GM19025 (cell line): ENCODE measurements around the gene GMPR2.
A peak's percentile ranks its signal among the peaks of the same experiment; 100 is the strongest.

Experiments
- ATAC-seq: cut with Tn5 transposase; IDR thresholded peaks from one replicate; pipeline ENCODE4 v1.9.1; 2021; ENCODE audit warnings: mild to moderate bottlenecking, low read depth, moderate library complexity; ENCODE audit not compliant: unreplicated experiment

The GMPR2 gene

DNA sequence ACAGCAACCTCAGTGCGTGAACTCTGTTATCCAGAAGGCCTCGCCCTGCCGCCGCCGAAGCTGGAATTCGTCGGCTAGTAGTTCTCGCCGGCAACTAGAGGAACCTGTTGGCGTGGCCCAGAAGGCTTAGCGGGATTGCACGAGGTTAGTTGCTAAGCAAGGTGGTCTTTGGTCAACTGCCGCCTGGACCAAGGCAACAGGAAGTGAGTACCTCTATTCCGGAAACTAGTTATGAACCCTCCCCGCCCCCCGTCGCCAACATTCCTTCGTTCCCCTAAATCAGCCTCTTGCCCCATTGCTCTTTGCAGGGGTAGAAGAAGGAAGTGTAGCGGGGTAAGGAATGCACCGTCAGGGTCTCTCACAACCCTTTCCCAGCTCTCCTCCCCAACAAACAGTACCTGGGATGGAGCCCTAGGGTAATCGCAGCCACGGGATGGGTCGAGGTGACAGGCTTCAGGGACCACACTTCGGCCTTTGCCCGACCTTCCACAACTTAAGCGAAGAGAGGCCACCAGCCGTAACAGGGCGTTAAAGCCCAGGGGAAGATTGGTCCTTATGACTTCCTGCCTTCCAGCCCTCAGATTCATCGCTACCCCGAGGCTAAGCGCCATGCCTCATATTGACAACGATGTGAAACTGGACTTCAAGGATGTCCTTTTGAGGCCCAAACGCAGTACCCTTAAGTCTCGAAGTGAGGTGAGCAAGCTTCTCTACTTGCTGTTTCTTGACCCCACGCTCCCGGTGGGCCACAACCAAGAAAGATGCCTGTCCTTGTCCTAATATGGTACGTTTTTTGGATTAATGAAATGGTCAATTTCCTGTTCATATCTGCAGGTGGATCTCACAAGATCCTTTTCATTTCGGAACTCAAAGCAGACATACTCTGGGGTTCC lies at the start of gene GMPR2:
Gene GMPR2 (plus strand): TSS at position 285 of the 893 bp plus-strand sequence. CDS start 325 bp downstream, at position 610.
- peak; percentile 52 for ATAC-seq

- ATAC-seq, result no peak
Measured at GRCh38 chr14:24183014-24183481, 49.7 kb upstream of the GMPR2 start.

- no peak for ATAC-seq
Measured at GRCh38 chr14:24184104-24184970, 48.4 kb upstream of the GMPR2 start.

DNA sequence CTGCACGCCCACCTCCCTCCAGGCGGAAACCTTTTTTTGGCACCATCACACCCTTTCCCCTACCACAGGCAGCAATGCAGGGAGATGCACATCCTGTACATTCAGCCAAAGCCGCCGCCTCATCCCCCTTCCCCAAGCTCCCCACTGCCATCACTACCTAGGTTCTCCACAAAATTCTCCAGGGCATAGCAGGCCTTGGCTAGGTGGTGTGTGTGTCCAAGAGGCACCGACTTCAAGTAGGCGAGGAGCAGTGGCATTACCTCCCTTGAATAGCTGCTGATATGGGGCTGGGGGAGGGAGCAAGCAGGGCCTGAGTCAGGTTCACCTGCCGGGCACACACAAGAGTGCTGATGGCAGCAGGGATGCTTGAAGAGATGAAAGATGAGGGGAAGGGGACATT lies 47.7 kb upstream of the GMPR2 start:
- no peak for ATAC-seq

GRCh38 chr14:24185741-24186140 lies 47.0 kb upstream of the GMPR2 start:
- ATAC-seq, result no peak

- ATAC-seq, result no peak
Measured at GRCh38 chr14:24186831-24187538, 45.7 kb upstream of the GMPR2 start.

DNA sequence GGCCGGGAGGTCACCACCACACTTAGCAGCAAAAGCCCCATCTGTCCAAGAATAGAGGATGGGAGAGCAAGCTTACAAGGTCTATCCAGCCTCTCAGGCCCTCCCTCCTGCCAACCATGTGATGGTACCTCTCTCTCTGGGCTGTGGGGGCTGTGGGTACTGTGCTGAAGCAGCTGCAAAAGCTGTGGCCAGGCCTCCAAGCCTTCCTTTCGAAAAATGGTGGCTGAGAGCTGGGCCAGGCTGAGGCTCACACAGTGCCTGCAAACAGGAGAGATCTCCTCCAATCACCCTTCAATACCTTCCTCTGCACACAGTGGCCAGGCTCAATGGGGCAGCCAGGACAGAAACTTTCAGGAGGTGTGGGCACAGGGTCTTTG lies 45.2 kb upstream of the GMPR2 start:
- ATAC-seq, result no peak

- ATAC-seq, result peak; percentile 92
Measured at GRCh38 chr14:24188251-24189058, 44.3 kb upstream of the GMPR2 start, which contains the start of gene IPO4. IPO4 (minus strand) TSS chr14:24188816; CDS start chr14:24188787, 29 bp downstream.

DNA sequence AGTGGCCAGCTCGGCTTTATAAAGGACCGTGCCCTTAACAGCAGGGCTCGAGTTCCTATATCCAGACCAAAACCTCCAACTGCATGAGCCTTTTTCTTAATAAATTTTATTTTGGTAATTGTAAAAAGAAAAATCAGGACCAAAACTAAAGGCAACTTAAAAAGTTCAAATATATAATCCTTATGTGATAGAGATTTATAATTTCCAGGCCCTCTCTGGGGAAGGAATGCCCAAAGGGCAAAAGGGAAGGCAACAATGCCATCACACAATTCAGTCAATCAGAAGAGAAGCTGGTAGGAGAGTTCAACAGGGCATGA lies 43.7 kb upstream of the GMPR2 start:
- ATAC-seq, result no peak

GRCh38 chr14:24189460-24189859 lies 43.3 kb upstream of the GMPR2 start:
- no peak for ATAC-seq

DNA sequence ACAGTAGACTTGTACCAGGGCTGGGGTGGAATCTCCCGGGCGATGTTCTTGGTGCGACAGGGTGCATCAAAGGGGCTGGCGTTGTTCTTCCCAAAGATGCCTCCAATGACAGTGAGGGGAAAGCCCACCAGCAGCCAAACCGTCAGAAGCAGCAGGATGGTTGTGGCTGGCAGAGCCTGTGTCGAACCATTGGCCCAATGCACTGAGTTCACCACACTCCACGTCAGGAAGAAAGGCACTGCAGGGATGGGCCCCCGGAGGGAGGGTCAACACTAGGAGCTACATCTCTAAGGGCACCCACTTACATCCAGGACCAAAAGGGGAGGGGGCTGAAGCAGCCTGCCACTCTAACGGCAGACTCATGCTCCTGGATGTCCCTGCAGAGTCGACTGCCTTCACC lies 42.3 kb upstream of the GMPR2 start:
- ATAC-seq, result no peak

- no peak for ATAC-seq
Measured at GRCh38 chr14:24192933-24193332, 39.8 kb upstream of the GMPR2 start.

GRCh38 chr14:24194186-24194872 lies 38.4 kb upstream of the GMPR2 start:
- no peak for ATAC-seq

GRCh38 chr14:24194873-24195185 lies 37.9 kb upstream of the GMPR2 start:
- no peak for ATAC-seq

GRCh38 chr14:24195186-24196070 lies 37.3 kb upstream of the GMPR2 start, which contains the start of gene TM9SF1:
TM9SF1 (minus strand) TSS chr14:24195441; CDS start chr14:24195019, 422 bp downstream.
- ATAC-seq, result peak; percentile 86

DNA sequence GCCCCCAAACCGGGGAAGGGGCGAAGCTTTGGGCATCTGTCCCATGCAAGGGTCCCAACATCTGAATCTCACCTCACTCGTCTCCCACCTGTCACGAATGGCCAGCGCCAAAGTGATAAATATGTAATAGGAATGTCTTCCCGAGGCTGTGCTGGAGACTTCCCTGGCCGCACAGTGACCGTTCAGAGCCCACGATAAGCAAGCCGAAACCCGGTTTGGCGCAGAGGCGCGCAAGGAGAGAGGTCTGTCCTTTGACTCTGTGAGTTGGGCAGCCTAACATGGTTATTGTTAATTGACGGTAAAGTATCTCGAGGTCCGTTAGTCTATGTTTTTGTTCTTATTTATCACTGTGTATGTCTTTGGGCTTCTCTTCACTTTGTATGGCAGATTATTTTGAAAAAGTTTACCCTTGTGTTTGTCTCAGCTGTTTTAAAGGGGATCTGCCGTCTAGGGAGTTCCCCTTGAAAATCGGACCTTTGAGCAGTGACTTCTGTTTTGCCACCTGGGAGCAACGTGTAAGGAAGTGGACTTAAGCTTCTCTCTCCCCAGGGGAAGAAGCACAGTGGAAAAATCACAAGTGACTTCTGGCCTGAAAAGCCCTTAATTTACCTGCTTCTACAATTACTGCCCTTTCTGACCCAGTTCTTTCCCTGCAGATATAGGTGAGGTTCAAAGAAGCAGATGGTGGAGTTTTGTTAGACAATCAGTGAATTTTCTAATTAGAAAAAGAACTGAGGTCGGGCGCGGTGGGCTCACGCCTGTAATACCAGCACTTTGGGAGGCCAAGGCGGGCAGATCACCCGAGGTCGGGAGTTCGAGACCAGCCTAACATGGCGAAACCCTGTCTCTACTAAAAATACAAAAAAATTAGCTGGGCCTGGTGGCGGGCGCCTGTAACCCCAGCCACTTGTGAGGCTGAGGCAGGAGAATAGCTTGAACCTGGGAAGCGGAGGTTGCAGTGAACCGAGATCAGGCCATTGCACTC lies 36.4 kb upstream of the GMPR2 start:
- ATAC-seq, result peak; percentile 11

GRCh38 chr14:24197056-24197450 lies 35.7 kb upstream of the GMPR2 start:
- no peak for ATAC-seq
